ENCODE results near the gene TLE1.
"Not testable (repeated sequence)": the region's sequence is repeated elsewhere in the genome, so short reads cannot be mapped to it uniquely, and the experiment has no call there.

The TLE1 gene

DNA sequence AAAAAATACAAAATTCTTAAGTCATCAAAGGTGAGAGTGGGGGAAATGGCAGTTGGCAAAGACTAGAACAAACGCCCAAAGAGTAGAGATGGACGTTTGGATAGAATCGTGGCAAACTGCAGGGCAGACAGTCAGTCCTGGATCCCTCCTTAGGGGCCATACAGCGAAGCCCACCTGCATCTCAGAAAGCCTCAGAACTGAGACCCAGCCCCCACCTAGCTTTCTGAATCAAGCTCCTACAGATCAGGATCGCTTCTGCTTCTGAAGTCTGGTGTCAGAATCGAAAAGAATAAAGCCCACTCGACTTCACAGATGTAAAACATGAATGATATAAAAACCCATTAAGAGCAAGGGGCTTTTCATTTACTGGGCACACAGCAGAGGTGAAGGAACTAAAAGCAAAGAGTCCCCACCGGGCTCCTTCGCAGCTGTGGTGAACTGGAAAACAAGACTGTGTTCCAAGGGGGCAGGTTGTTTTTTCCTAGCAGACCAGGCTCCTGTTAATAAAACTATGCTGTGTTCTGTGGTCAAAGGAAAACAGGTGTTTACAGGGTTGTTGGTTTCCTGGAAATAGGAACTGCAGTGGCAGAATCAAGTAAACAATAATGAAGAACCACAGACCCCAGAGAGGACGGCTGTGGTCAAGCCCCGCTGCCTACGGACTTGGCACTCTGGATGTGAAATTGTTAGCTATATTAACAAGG lies 91.8 kb downstream of the TLE1 start:
- no peak for DNase-seq

DNA sequence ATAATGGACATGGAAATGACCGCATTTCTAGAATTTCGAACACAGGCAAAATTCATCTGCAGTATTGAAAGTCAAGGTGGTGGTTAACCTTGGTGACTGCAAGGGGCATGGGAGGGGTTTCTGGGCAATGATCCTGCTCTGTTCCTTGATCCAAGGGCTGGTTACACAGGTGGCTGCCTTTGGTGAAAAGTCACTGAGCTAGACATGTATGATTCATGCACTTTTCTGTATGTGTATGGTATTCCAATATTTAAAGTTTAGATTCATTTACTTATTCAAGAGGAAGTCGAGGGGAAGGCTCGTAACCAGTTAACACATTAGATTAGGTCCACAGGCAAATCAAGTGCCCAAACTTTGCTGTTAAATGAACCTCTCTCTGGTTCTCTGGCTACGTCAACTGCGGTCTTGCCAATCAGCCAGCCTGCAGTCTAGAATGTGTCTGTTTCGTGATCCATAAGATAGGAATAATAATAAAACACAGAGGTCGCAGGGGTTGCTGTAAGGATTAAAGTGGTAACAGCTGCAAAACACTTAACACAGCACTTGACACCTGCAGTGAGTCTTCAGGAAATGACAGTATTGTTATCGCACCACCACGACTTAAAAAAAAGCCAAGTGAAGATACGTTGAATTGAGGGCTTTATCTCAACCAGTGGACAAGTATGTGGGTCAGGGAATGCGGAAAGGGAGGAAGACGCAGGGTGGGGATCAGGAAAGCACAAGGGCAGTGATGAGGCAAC lies 92.5 kb downstream of the TLE1 start:
- no peak for DNase-seq

DNA sequence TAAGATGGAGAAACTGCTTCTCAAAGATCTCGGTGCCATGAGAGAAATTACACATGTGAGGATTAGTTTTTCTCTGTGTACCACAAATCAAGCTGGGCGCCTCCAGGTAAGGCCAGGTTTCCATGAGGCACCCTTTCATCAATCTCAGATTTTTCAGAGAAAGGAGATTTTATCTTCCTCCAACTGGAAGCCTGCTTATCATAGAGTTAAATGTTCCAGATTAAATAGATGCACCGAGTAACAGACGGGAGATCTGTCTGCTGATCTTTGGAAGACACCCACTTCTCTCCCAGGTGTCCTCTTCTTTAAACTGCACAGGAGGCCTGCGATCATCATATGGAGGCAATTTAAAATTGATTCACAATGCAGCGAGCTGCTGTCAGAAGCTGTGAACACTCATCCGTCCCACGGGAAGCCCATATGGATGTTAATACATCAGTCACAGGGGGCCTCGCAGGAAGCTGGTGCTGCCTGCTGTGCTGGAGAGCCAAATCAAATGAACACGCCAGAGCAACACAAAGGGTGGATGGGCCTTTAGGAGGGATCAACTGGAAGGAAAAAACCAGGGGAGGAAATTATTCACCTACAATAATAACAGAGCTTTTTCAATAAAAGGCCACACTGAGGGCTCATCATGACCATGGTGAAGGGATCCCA lies 93.3 kb downstream of the TLE1 start:
- no peak for DNase-seq

DNA sequence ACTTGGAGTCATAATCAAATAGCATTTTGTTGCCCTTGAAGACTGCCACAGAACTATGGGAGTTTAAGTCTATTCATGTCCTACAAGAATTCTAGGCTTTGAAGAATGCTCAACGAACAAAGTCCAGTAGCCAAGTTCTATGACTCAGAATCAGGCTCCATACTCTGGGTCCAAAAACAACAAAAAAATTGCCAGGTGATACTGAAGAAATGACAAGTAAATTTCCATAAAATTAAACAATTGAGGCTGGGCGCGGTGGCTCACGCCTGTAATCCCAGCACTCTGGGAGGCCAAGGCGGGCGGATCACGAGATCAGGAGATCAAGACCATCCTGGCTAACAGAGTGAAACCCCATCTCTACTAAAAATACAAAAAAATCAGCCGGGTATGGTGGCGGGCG lies 94.1 kb downstream of the TLE1 start:
- not testable (repeated sequence) for DNase-seq

DNA sequence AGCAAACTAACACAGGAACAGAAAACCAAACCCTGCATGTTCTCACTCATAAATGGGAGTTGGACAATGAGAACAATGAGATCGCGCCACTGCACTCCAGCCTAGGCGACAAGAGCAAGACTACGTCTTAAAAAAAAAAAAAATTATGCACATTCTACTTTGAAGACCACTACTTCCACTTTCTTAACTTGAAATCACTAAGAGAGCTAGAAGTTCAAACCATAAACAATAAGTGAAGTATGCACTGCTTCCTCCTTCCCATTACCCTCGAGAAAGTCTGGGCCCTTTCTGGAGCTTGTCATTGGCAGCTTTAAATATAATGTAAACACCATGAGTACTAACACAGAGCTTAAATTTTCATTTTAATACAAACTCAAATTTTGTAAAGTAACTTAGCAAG lies 94.9 kb downstream of the TLE1 start:
- no peak for DNase-seq

DNA sequence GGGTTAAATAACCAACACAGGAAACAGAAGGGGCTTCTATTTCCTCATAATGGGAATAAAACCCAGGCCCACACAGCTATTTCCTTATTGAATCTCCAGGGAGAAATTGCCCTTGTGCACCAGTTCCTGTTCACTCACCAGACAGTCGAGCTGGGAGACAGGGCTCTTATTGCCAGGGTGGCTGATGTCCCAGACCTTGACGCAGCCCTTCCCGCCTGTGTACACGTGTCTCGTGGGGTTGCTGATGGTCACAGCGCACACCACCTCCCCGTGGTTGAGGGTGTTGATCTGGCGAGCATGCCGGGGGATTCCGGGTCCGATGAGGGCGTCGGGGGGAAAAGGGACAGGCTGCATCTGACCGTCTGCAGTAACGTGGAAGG lies 96.5 kb downstream of the TLE1 start:
- no peak for DNase-seq

DNA sequence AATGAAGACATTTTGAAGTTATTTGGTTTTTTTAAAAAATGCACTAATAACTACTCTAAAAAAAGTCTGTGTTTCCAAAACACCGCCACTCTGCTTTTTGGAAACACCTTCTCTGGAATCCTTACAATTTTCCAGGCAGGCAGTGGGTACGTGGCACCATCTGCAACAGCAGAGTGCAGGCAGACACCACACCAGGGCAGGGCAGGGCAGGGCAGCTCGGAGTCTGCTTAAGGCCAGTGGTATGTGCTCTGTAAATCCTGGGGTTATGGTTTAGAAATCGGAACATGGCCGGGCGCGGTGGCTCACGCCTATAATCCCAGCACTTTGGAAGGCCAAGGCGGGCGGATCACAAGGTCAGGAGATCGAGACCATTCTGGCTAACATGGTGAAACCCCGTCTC lies 97.6 kb downstream of the TLE1 start:
- DNase-seq = no peak

DNA sequence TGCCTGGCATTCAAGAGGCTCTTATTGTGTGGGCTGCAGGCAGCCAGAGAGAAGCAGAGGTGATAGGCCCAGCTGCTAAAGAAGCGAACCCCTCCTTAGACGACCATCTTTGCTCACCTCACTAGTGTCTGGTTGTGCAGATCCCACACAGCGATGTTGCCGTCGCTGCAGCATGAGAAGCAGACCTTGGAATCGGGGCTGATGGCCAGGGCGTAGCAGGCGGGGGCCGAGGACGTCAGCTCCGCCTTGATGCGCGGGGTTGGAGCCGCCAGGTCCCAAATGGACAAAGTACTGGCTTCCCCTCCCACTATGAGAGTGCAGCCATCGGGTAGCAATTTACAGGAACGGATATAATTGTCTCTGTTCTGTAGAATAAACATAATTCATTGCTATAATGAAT lies 98.7 kb downstream of the TLE1 start:
- no peak for DNase-seq

DNA sequence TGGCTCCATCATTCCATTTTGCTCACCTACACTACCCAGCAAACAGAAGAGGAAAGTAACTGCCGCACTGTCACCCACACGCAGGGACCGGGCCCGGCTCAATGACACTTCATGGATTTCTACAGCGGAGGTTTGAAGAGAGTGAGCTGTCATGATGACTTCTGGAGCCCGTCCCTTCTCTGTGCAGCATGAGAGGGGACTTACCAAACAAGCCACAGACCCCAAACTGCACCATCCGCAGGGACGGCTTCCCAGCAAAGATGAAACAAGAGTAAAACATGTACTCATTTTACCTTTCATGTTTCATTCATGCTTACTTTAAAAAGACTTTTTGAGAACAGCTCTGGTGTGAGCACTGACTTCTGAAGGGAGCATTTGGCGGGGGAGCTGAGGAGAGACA lies 99.5 kb downstream of the TLE1 start:
- DNase-seq = no peak

DNA sequence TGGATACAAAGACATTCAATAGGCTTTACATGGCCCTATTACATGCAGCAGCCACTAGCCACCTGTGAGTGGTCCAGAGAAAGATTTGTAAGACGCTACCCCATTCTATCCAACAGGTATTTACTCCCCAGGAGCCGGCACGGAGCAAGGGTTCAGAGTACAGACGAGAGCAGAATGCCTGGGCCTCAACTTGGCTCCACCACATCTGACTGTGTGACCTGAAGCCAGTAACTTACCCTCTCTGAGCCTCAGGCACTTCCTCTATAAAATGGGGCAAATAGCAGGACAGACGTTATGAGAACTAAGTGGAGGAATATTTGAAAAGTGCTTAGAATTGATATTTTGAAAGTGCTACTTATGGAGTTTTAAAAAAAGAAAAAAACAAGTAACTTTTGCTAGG lies 100.0 kb downstream of the TLE1 start:
- DNase-seq = no peak

DNA sequence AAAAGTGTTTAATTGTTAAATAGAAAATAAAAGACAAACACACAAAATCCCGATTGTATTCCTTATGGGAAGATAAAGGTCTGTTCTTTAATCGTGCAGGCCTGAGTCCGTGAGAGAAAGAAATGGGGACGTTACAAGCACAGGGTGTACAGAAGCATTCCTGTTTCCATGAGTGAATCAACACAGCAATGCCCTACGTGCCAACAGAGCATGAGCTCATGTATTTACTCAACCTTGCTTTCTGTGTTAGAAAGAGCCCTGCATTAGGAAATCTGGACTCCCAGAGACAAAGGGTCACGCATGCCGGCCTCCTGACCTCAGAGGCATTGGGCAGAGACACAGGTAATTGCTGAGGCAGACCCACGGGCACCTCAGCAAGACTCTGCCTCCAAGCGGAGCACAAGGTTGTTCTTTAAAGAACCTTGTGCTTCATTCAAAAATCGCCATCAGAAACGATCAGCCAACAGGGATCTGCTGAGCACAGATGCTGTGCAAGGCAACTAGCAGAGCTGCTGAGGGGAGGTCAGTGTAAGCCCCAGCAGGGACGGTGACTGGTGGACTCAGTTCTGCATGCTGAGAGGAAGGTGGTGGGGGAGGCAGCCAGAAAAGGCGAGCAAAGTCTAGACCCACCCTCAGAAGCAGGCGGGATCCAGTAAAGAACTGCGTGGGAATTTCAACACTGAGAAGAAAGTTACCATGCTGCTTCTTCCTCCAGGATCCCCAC lies 101.0 kb downstream of the TLE1 start:
- no peak for DNase-seq

DNA sequence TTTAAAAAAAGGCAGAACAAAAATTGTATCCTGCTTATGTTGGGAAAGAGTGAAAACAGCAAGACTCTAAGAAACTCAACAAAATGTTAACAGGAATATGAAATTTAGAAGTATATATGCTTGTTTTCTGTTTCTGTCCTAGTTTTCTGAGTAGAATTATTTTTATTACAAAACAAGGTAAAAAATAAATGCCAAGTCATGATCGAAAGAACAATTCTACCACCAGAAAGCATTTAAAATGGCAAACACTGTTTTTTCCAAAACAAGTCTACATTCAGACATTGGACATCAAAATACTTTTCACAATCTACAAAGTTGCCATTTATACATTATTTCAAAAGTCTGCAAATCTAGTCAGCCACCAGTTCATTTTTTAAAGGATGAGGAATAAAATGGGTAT lies 102.6 kb downstream of the TLE1 start:
- DNase-seq = no peak

DNA sequence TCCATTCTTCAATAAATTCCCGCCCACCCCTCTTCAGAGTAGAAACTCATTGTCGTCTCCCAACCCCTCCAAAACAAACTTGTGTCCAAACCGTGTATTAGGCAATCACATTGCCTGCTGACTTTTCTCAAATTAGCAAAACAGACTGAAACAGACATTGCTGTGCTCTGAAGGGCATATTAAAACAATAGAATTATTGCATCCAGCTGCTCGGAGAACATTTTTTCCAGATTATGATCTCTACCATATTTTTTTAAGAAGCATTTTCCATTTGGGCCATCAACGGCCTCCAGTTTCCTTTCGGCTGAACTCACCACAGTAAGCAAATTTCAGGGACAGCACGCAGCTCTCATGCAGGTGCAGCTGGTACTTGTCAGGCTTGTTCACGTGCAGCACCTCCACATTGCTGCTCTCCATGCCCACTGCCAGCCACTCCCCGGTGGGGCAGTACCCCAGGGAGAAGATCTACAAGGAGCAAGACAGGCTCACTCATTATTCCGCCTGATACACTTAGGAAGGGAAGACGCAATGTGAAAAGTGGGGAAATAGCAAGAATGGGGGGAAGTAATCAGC lies 104.1 kb downstream of the TLE1 start:
- DNase-seq = no peak

DNA sequence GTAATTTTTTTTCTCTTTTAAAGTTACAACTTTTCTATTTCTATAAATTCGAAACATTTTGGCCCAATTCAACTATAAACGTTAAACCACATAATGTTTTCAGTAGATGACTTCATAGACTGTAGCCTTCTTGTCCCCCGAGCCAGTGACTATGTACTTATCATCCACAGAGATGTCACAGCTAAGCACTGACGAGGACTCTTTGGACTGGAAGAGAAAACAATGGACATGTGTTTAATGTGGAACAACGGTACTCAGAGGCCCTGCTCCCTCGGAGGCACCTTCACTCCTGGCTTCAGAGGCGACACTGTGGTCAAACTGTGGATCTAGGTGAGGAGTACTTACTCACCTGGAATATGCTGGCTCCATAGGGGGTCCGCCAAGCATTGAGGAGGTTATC lies 105.2 kb downstream of the TLE1 start:
- no peak for DNase-seq

DNA sequence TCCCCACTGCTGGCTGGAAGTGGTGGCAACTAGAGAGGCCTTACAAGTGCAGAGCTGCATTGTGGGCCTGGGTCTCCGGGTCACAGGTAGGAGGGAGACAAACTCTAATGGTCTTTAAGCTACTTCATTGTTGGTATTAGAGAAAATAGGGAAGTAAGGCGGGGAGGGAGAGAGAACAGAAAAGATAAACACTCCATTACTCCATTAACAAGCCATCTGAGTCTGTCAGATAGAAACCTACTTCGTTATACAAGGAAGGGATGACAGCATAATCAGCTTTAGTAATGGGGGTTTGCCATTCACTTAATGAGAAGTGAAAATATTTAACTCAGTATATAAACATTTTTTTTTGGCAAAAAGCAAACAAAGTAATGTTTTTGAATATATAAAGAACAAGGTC lies 107.4 kb downstream of the TLE1 start:
- no peak for DNase-seq

DNA sequence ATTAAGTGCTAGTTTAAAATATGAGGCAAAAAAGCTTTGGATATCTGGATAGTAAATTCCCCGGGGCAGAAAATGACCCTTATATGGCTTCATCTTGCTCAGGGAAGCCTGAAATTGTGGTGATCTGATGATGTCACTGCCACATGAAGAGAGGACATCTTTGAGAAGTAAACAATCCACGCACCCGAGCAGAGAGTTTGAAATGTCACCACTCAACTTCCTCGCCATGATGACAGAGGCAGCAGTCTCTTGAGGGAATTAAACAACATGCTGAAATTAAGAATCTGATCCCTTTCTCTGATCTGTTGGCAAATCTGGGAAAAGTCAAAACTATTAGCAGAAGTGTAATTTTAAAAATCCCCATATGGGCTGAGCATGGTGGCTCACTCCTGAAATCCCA lies 110.0 kb downstream of the TLE1 start:
- DNase-seq = no peak

DNA sequence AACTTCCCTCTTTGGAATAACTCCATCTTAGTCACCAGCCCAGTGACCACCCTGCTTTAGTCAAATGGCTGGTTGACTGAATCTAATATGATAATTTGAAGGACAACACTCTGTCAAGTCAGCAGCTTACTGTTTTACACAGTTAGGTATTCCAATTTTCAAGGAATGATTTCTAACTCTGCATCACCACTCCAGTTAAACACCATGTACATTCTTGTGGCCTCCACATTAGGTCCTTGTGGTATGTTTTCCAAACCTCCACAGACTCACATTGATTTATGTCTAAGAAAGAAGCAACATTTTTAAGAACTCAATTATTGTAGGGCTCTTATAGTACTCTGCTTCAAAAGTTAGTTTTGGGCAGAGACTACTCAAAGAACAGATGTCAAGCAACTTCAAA lies 110.7 kb downstream of the TLE1 start:
- no peak for DNase-seq

DNA sequence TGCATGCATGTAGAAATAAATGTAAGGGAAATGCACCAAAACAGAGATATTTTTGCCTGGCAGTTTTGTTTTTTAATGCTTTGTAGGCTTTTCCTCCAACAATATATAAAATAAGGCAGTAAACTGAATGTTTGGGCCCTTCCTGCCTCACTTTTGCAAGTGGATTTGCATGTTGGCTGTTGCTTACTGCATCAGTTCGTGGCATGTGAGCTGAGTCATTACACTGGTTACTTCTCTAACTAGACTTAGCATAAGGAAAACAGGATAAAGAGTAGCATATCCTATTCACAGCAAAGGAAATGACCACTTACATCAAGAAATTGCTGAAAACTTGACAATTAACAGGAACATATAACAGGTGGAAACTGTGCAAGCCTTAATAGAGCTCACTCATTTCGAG lies 113.4 kb downstream of the TLE1 start:
- no peak for DNase-seq

DNA sequence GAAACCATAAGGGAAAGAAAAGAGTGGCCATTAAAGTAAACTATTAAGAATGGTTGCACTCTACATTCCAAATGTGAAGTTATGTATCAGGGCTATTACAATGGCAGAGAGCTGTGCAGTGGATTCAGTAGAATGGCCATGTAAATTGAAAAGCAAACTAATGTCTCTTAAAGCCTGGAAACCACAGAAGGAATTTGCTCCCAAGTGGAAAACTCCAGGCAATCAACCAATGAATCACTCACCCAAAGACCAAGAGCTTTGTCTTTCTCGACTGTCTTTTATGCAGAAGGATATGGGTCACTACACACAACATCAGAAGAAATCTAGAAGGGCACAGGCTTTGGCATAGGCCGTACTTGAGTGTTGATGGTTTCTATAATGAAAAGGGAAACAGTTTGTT lies 114.9 kb downstream of the TLE1 start:
- DNase-seq = no peak

DNA sequence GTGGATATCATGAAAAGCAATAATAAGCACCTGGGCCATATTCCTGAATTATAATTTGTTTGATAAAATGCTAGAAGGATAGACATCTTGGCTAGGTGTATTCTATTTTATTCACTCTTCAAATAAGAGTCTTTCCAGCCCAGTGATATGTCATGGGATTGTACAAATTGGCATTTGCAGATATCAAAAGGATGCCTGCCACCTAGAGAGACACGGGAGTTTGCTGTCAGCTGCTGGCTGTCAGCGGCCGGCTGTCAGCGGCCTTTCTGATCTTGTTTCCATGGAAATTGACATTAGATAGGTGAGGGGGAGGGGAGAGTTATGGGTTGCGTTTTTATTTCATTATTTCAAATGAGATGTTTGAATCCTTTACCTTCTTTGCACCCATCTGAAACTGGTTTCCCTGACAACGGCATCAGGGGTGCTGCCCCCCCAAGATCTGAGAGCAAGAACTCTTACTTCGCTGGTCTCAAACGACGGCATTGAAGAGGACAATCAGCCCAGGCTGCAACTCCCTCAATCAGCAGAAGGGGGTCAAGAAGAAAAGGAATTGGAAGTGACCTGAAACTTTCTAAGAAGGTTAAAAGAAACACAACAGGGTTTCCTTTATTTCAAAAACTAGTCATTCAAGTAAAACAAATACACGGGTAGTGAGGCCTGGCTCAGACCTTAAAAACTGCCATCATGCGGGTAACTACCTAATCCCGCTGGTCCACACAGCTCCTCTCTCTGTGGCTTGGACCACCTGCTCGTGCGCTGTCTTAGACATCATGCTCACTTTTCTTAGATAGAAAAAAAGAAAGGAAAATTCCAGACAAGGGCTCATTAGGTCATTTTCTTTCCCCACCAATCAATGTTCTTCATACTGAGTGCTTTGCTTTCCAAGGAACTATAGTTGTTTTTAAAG lies 115.7 kb downstream of the TLE1 start:
- no peak for DNase-seq

DNA sequence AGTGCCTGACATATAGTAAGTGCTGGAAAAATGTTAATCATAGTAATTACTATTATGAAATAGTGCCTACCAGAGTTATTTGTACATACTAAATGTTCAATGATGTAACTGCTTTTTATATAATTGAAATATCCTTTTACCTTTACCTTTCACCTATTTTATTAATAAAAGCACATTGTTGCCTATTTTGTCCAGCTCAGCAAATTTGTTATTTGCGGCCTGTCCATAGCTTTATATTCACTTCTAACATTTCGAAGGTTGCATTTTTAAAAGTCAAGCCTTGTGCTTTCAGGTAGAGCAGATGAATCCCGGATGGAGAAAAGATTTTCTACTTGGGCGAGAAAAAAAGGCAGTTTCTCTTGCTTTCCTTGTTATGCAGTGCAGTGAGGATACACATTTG lies 119.3 kb downstream of the TLE1 start:
- no peak for DNase-seq

DNA sequence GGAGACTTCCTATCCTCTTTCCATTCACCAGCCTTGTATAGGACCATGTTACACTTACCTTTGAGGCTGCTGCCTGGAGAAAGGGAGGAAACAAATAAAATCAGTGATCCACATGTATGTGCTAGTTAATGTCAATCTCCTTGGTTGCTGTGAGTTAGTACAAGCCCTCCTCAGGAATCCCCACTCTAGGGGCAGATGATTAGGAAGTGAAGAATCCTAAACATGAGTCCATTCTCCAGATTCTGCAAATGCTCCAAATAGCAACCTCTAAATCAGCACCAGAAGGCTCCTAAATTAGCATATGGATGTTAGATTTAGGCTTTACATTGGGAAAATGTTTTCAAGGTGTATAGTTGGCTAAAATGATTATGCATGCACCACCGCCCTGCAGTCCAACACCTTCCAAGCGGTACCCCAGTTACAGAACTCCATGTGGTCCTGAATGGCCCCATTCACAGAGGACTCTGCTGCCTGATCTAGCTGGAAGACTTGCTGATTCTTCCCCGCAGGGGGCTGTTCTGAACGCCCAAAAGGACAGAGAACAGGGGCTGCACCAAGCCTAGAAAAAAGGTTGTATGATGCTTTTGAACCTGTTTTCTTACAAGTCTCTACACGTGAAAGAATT lies 123.2 kb downstream of the TLE1 start:
- no peak for DNase-seq

Data from activated T-cell treated with anti-CD3 and anti-CD28 coated beads, Interleukin-2, amount 50 U/mL, for 1 hour (primary cell).